ENCODE data around the gene SLC24A2. TPM values are rescaled to one million over a fixed set of nuclear protein-coding genes. Genes with fewer than 3 reads are reported as not detected.

The SLC24A2 gene
- total RNA-seq, 1 donor from 2014 or later = not detected

GRCh38 chr9:19785230-19785629 is 3.6 kb downstream of the SLC24A2 start:
- intact Hi-C loops (cut with micrococcal nuclease) = no loop called here
- Mint-ChIP-seq H3K9me3 (no peaks in the 10 kb centered on the region), H3K27me3 (ENCODE audit: insufficient read depth) (peaks cover 35% of the 10 kb centered on the region), H3K36me3 (ENCODE audit: low read depth) (no peaks in the 10 kb centered on the region), H3K4me1 (ENCODE audit: low read depth) (no peaks in the 10 kb centered on the region), H3K4me3 (no peak overlapping the region), H3K27ac (no peak overlapping the region)
- DNase-seq (ENCODE audit: low spot score) = no peak

GRCh38 chr9:19784136-19784535 is 4.7 kb downstream of the SLC24A2 start:
- no peaks in the 10 kb centered on the region for H3K9me3 Mint-ChIP-seq
- no peak overlapping the region for H3K27ac Mint-ChIP-seq
- no peak for DNase-seq (ENCODE audit: low spot score)
- H3K4me1 Mint-ChIP-seq (ENCODE audit: low read depth) = no peaks in the 10 kb centered on the region
- H3K4me3 Mint-ChIP-seq = no peak overlapping the region
- peaks cover 26% of the 10 kb centered on the region for H3K27me3 Mint-ChIP-seq (ENCODE audit: insufficient read depth)
- no peaks in the 10 kb centered on the region for H3K36me3 Mint-ChIP-seq (ENCODE audit: low read depth)
- intact Hi-C loops (cut with micrococcal nuclease) = no loop called here

GRCh38 chr9:19783500-19783899 is 5.3 kb downstream of the SLC24A2 start:
- H3K27ac Mint-ChIP-seq = no peak overlapping the region
- no peak overlapping the region for H3K4me3 Mint-ChIP-seq
- intact Hi-C loops (cut with micrococcal nuclease) = no loop called here
- no peaks in the 10 kb centered on the region for H3K36me3 Mint-ChIP-seq (ENCODE audit: low read depth)
- no peaks in the 10 kb centered on the region for H3K4me1 Mint-ChIP-seq (ENCODE audit: low read depth)
- no peak for DNase-seq (ENCODE audit: low spot score)
- H3K27me3 Mint-ChIP-seq (ENCODE audit: insufficient read depth) = peaks cover 26% of the 10 kb centered on the region
- H3K9me3 Mint-ChIP-seq = no peaks in the 10 kb centered on the region

- Mint-ChIP-seq H3K4me1 (ENCODE audit: low read depth) (no peaks in the 10 kb centered on the region), H3K36me3 (ENCODE audit: low read depth) (no peaks in the 10 kb centered on the region), H3K27me3 (ENCODE audit: insufficient read depth) (peaks cover 17% of the 10 kb centered on the region), H3K27ac (no peak overlapping the region), H3K9me3 (no peaks in the 10 kb centered on the region), H3K4me3 (no peak overlapping the region)
- no peak for DNase-seq (ENCODE audit: low spot score)
- intact Hi-C loops (cut with micrococcal nuclease) = no loop called here
These were observed 6.8 kb downstream of the SLC24A2 start for GRCh38 chr9:19782005-19782404.

GRCh38 chr9:19781240-19781639 is 7.6 kb downstream of the SLC24A2 start:
- no peak overlapping the region for H3K4me3 Mint-ChIP-seq
- intact Hi-C loops (cut with micrococcal nuclease) = no loop called here
- H3K36me3 Mint-ChIP-seq (ENCODE audit: low read depth) = no peaks in the 10 kb centered on the region
- H3K4me1 Mint-ChIP-seq (ENCODE audit: low read depth) = no peaks in the 10 kb centered on the region
- no peak for DNase-seq (ENCODE audit: low spot score)
- H3K27ac Mint-ChIP-seq = no peak overlapping the region
- peaks cover 13% of the 10 kb centered on the region for H3K27me3 Mint-ChIP-seq (ENCODE audit: insufficient read depth)
- no peaks in the 10 kb centered on the region for H3K9me3 Mint-ChIP-seq

GRCh38 chr9:19771446-19771845 is 17.4 kb downstream of the SLC24A2 start:
- Mint-ChIP-seq H3K36me3 (ENCODE audit: low read depth) (no peaks in the 10 kb centered on the region), H3K27me3 (ENCODE audit: insufficient read depth) (peaks cover 2% of the 10 kb centered on the region), H3K9me3 (no peaks in the 10 kb centered on the region), H3K27ac (no peak overlapping the region), H3K4me1 (ENCODE audit: low read depth) (no peaks in the 10 kb centered on the region), H3K4me3 (no peak overlapping the region)
- DNase-seq (ENCODE audit: low spot score) = no peak
- intact Hi-C loops (cut with micrococcal nuclease) = no loop called here

- Mint-ChIP-seq H3K4me1 (ENCODE audit: low read depth) (no peaks in the 10 kb centered on the region), H3K4me3 (no peak overlapping the region), H3K27me3 (ENCODE audit: insufficient read depth) (no peaks in the 10 kb centered on the region), H3K27ac (no peak overlapping the region), H3K36me3 (ENCODE audit: low read depth) (no peaks in the 10 kb centered on the region), H3K9me3 (peaks cover 4% of the 10 kb centered on the region)
- intact Hi-C loops (cut with micrococcal nuclease) = no loop called here
- no peak for DNase-seq (ENCODE audit: low spot score)
These were observed 17.9 kb downstream of the SLC24A2 start for GRCh38 chr9:19770973-19771372.

- no peak for DNase-seq (ENCODE audit: low spot score)
- H3K27me3 Mint-ChIP-seq (ENCODE audit: insufficient read depth) = no peaks in the 10 kb centered on the region
- peaks cover 18% of the 10 kb centered on the region for H3K9me3 Mint-ChIP-seq
- no peak overlapping the region for H3K4me3 Mint-ChIP-seq
- intact Hi-C loops (cut with micrococcal nuclease) = no loop called here
- no peak overlapping the region for H3K27ac Mint-ChIP-seq
- H3K36me3 Mint-ChIP-seq (ENCODE audit: low read depth) = no peaks in the 10 kb centered on the region
- no peaks in the 10 kb centered on the region for H3K4me1 Mint-ChIP-seq (ENCODE audit: low read depth)
These were observed 19.6 kb downstream of the SLC24A2 start for GRCh38 chr9:19769213-19769612.

GRCh38 chr9:19768798-19769197 is 20.0 kb downstream of the SLC24A2 start:
- Mint-ChIP-seq H3K4me1 (ENCODE audit: low read depth) (no peaks in the 10 kb centered on the region), H3K27ac (no peak overlapping the region), H3K36me3 (ENCODE audit: low read depth) (no peaks in the 10 kb centered on the region), H3K27me3 (ENCODE audit: insufficient read depth) (no peaks in the 10 kb centered on the region), H3K9me3 (peaks cover 22% of the 10 kb centered on the region), H3K4me3 (no peak overlapping the region)
- intact Hi-C loops (cut with micrococcal nuclease) = no loop called here
- no peak for DNase-seq (ENCODE audit: low spot score)

GRCh38 chr9:19759066-19759465 is 29.8 kb downstream of the SLC24A2 start:
- no peak overlapping the region for H3K4me3 Mint-ChIP-seq
- peaks cover 2% of the 10 kb centered on the region for H3K4me1 Mint-ChIP-seq (ENCODE audit: low read depth)
- H3K27me3 Mint-ChIP-seq (ENCODE audit: insufficient read depth) = peaks cover 12% of the 10 kb centered on the region
- H3K9me3 Mint-ChIP-seq = peaks cover 11% of the 10 kb centered on the region
- DNase-seq (ENCODE audit: low spot score) = no peak
- intact Hi-C loops (cut with micrococcal nuclease) = no loop called here
- no peak overlapping the region for H3K27ac Mint-ChIP-seq
- H3K36me3 Mint-ChIP-seq (ENCODE audit: low read depth) = no peaks in the 10 kb centered on the region

GRCh38 chr9:19757745-19758144 is 31.1 kb downstream of the SLC24A2 start:
- no peak overlapping the region for H3K4me3 Mint-ChIP-seq
- intact Hi-C loops (cut with micrococcal nuclease) = no loop called here

GRCh38 chr9:19754921-19755320 is 33.9 kb downstream of the SLC24A2 start:
- Mint-ChIP-seq H3K27me3 (ENCODE audit: insufficient read depth) (peaks cover 19% of the 10 kb centered on the region), H3K4me3 (no peak overlapping the region), H3K9me3 (peaks cover 4% of the 10 kb centered on the region), H3K36me3 (ENCODE audit: low read depth) (no peaks in the 10 kb centered on the region), H3K27ac (no peak overlapping the region), H3K4me1 (ENCODE audit: low read depth) (peaks cover 7% of the 10 kb centered on the region)
- DNase-seq (ENCODE audit: low spot score) = no peak
- intact Hi-C loops (cut with micrococcal nuclease) = no loop called here

More at GRCh38 chr9:19757745-19758144, 31.1 kb downstream of the SLC24A2 start:
- DNase-seq (ENCODE audit: low spot score) = no peak
- Mint-ChIP-seq H3K27ac (no peak overlapping the region), H3K36me3 (ENCODE audit: low read depth) (no peaks in the 10 kb centered on the region), H3K9me3 (peaks cover under 1% of the 10 kb centered on the region), H3K27me3 (ENCODE audit: insufficient read depth) (peaks cover 14% of the 10 kb centered on the region), H3K4me1 (ENCODE audit: low read depth) (peaks cover 7% of the 10 kb centered on the region)

GRCh38 chr9:19748278-19749126 is 40.3 kb downstream of the SLC24A2 start:
- DNase-seq (ENCODE audit: low spot score) = peak; percentile 9
- no peak overlapping the region for H3K27ac Mint-ChIP-seq
- peaks cover 14% of the 10 kb centered on the region for H3K27me3 Mint-ChIP-seq (ENCODE audit: insufficient read depth)
- H3K4me1 Mint-ChIP-seq (ENCODE audit: low read depth) = peaks cover 22% of the 10 kb centered on the region
- no peak overlapping the region for H3K4me3 Mint-ChIP-seq
- intact Hi-C loops (cut with micrococcal nuclease) = loop anchor here (10.0 kb wide), 2 partner anchors 246 to 254 kb away; no protein-coding TSS in a partner anchor
- peaks cover 7% of the 10 kb centered on the region for H3K9me3 Mint-ChIP-seq
- H3K36me3 Mint-ChIP-seq (ENCODE audit: low read depth) = peaks cover 4% of the 10 kb centered on the region
